Panc1 (cell line): ENCODE measurements around the gene RAPGEF1. TPM values are rescaled to one million over a fixed set of nuclear protein-coding genes. Genes with fewer than 3 reads are reported as not detected.

ENCODE experiments used
- ATAC-seq: fragments of 200-7000 bp; cut with Tn5 transposase; 2 replicates; pipeline ENCODE4 v1.9.1; 2020; ENCODE audit warnings: mild to moderate bottlenecking, moderate library complexity
- BruUV-seq: library from RNA; stranded (reverse); fragments of 400-500 nt; replicated peaks from 2 replicates; lab custom pipeline; 2021; lab: Mats Ljungman, UMichigan
- CTCF ChIA-PET: fragments of 300-600 bp; sonication (Branson Sonifier 250); formaldehyde crosslinking; loops from one replicate; lab custom pipeline; 2022; ENCODE audit warnings: antibody characterized with exemption; lab: Charles Lee
- POLR2A ChIA-PET: fragments of 300-600 bp; sonication (Branson Sonifier 250); formaldehyde crosslinking; loops from one replicate; lab custom pipeline; 2022; ENCODE audit warnings: antibody characterized with exemption; lab: Charles Lee
- DNase-seq: peaks from one replicate; pipeline ENCODE4 v3.0.0-alpha.2; 2010; ENCODE audit warnings: low read depth, low spot score
- H3K27ac ChIP-seq: 2 replicates; pipeline ENCODE4 v1.5.1; 2011; ENCODE audit warnings: mild to moderate bottlenecking, low read length, inconsistent platforms
- H3K27me3 ChIP-seq: fragments of 200-500 bp; sonication (Bioruptor generic); 2 replicates; pipeline ENCODE4 v1.6.0; 2014; ENCODE audit warnings: low read length, inconsistent platforms; ENCODE audit not compliant: control insufficient read depth, insufficient read depth
- H3K36me3 ChIP-seq: fragments of 200-500 bp; sonication (Bioruptor generic); 2 replicates; pipeline ENCODE4 v1.5.1; 2014; ENCODE audit warnings: inconsistent platforms, mild to moderate bottlenecking, low read length, moderate library complexity; ENCODE audit not compliant: control insufficient read depth, insufficient read depth
- H3K4me1 ChIP-seq: 2 replicates; pipeline ENCODE4 v1.5.1; 2011; ENCODE audit warnings: inconsistent platforms, mild to moderate bottlenecking, low read length, moderate library complexity; ENCODE audit not compliant: control insufficient read depth, insufficient read depth
- H3K4me3 ChIP-seq, 2 experiments: 2 replicates each; pipeline ENCODE4 v1.5.1; 2011 to 2012; ENCODE audit warnings: low read depth in 2 of 2, low read length in 2 of 2, mild to moderate bottlenecking in 2 of 2, inconsistent platforms in 1 of 2, moderate library complexity in 1 of 2
- H3K9me3 ChIP-seq: fragments of 200-500 bp; sonication (Bioruptor generic); 2 replicates; pipeline ENCODE4 v1.5.1; 2014; ENCODE audit warnings: low read depth, mild to moderate bottlenecking, inconsistent platforms, low read length, moderate library complexity; ENCODE audit not compliant: control insufficient read depth, insufficient read depth
- CTCF ChIP-seq: fragments of 450-650 bp; IDR thresholded peaks from 2 replicates; pipeline ENCODE4 v1.5.1; 2017; ENCODE audit warnings: mild to moderate bottlenecking
- POLR2AphosphoS5 ChIP-seq: IDR thresholded peaks from 2 replicates; pipeline ENCODE4 v1.6.1; 2012; ENCODE audit warnings: mild to moderate bottlenecking, low read depth, low read length, moderate library complexity
- SIN3A ChIP-seq: IDR thresholded peaks from 2 replicates; pipeline ENCODE4 v1.6.1; 2012; ENCODE audit warnings: low read depth, mild to moderate bottlenecking, low read length, moderate library complexity, borderline replicate concordance; ENCODE audit not compliant: insufficient read depth
- TCF7L2 ChIP-seq: IDR thresholded peaks from 2 replicates; pipeline ENCODE4 v1.6.1; 2011; ENCODE audit warnings: mild to moderate bottlenecking, low read depth, low read length, inconsistent platforms
- in situ Hi-C: cut with HindIII; loops from 2 replicates; pipeline ENCODE4 v1.10.0; 2016; ENCODE audit warnings: low sequenced_read_pairs, low pct_unique_long_range_greater_than_20kb
- intact Hi-C: fragments of 100-400 bp; cut with micrococcal nuclease; formaldehyde crosslinking; loops from one replicate; pipeline ENCODE4 v1.10.0; 2022; ENCODE audit not compliant: unreplicated experiment
- total RNA-seq: library from RNA; stranded (reverse); gene quantifications from one replicate; pipeline ENCODE4 v1.2.1, GENCODE V29; 2021; ENCODE audit not compliant: unreplicated experiment
- TF ChIP-seq, protein P1 (sequence below), 2 experiments: IDR thresholded peaks; 2 replicates each; pipeline ENCODE4 v1.6.1; 2011 to 2012; ENCODE audit warnings: low read depth in 2 of 2, control low read depth in 1 of 2, low read length in 1 of 2, mild to moderate bottlenecking in 1 of 2, moderate library complexity in 1 of 2; ENCODE audit not compliant: insufficient read depth in 1 of 2

RAPGEF1 gene
- total RNA-seq, 1 experiment from 2014 or later, result 86.8 TPM

DNA sequence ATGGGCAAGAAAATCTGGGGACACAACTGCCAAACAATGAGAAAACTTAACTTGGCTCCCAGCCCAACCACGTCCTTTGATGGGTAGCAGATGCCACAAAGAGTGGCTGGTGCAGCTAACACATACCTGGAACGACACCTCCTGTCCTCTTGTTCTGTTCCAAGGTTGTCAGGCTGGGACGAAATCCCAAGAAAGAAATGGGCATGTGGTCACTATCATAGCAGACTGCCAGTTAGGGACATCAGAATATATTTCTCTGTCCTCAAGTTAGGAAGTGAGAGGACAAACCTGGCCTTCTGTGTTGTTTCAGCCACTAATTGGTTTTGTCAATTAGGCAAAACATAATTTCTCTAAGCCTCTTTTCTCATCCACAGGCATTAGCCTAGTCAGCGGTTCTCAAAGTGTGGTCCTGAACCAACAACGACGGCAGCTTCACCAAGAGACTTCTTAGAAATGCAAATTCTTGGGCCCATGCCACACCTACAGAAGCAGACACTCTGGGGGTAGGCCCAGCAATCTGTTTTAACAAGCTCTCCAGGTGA, 63.4 kb downstream of the RAPGEF1 start:
- peaks cover 66% of the 10 kb centered on the region for H3K4me1 ChIP-seq

GRCh38 chr9:131675437-131676022, 64.3 kb downstream of the RAPGEF1 start:
- DNase-seq (no peak), ATAC-seq (no peak)
- H3K9me3 ChIP-seq, result no peaks in the 10 kb centered on the region
- no peak for TF ChIP-seq POLR2AphosphoS5
- no peak for TF ChIP-seq TCF7L2
- TF ChIP-seq, protein P1, sequence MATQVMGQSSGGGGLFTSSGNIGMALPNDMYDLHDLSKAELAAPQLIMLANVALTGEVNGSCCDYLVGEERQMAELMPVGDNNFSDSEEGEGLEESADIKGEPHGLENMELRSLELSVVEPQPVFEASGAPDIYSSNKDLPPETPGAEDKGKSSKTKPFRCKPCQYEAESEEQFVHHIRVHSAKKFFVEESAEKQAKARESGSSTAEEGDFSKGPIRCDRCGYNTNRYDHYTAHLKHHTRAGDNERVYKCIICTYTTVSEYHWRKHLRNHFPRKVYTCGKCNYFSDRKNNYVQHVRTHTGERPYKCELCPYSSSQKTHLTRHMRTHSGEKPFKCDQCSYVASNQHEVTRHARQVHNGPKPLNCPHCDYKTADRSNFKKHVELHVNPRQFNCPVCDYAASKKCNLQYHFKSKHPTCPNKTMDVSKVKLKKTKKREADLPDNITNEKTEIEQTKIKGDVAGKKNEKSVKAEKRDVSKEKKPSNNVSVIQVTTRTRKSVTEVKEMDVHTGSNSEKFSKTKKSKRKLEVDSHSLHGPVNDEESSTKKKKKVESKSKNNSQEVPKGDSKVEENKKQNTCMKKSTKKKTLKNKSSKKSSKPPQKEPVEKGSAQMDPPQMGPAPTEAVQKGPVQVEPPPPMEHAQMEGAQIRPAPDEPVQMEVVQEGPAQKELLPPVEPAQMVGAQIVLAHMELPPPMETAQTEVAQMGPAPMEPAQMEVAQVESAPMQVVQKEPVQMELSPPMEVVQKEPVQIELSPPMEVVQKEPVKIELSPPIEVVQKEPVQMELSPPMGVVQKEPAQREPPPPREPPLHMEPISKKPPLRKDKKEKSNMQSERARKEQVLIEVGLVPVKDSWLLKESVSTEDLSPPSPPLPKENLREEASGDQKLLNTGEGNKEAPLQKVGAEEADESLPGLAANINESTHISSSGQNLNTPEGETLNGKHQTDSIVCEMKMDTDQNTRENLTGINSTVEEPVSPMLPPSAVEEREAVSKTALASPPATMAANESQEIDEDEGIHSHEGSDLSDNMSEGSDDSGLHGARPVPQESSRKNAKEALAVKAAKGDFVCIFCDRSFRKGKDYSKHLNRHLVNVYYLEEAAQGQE (IDR thresholded peaks at IDR 0.05; ENCODE audit: insufficient read depth in 1 of 2, low read depth in 2 of 2, low read length in 1 of 2), result no peak
- TF ChIP-seq CTCF, result no peak
- TF ChIP-seq SIN3A, result no peak
- H3K27me3 ChIP-seq, result no peaks in the 10 kb centered on the region
- peaks cover 73% of the 10 kb centered on the region for H3K4me1 ChIP-seq
- BruUV-seq, result no TSS peak
- intact Hi-C loops (loop anchor here (10.0 kb wide), 1 partner anchor 59 kb away; no protein-coding TSS in a partner anchor), in situ Hi-C loops (no loop called here)
- POLR2A ChIA-PET, result interaction anchor here (0.6 kb wide), 1 partner anchor 13 kb away, joined by 13 read pairs; no protein-coding TSS in a partner anchor
- no peak overlapping the region for H3K4me3 ChIP-seq
- no peaks in the 10 kb centered on the region for H3K36me3 ChIP-seq
- CTCF ChIA-PET, result no interaction called here
- H3K27ac ChIP-seq, result peak overlapping the region; percentile 95

More for the DNA sequence above, 63.4 kb downstream of the RAPGEF1 start:
- no TSS peak for BruUV-seq
- intact Hi-C loops (loop anchor here (10.0 kb wide), 1 partner anchor 58 kb away; no protein-coding TSS in a partner anchor), in situ Hi-C loops (no loop called here)
- ATAC-seq (no peak), DNase-seq (no peak)
- TF ChIP-seq, protein P1 (IDR thresholded peaks at IDR 0.05; ENCODE audit: insufficient read depth in 1 of 2, low read depth in 2 of 2, low read length in 1 of 2), result no peak
- TF ChIP-seq POLR2AphosphoS5 (no peak), CTCF (no peak), TCF7L2 (0 out of 2 replicates have a peak, but pooled peaks have one; percentile 23), SIN3A (no peak)
- H3K27me3 ChIP-seq, result no peaks in the 10 kb centered on the region
- ChIA-PET CTCF (no interaction called here), POLR2A (no interaction called here)
- 0 out of 4 replicates have a peak overlapping the region, but pooled peaks of 1 of the 2 experiments have one; percentile 10 for H3K4me3 ChIP-seq
- no peaks in the 10 kb centered on the region for H3K9me3 ChIP-seq
- H3K27ac ChIP-seq, result peak overlapping the region; percentile 95
- H3K36me3 ChIP-seq, result no peaks in the 10 kb centered on the region
